AG04450 (cell line): ENCODE data around the gene TARBP1. TPM values are rescaled to one million over a fixed set of nuclear protein-coding genes. Genes with fewer than 3 reads are reported as not detected.
A peak's percentile ranks its signal among the peaks of the same experiment; 100 is the strongest.

Experiments used
- CTCF ChIA-PET: fragments of 300-600, 350-600 bp; formaldehyde crosslinking; extraction: SDS; loops from one replicate; lab custom pipeline; 2022; ENCODE audit warnings: antibody characterized with exemption, inconsistent platforms; lab: Charles Lee
- POLR2A ChIA-PET: fragments of 350-600 bp; formaldehyde crosslinking; extraction: SDS; loops from one replicate; lab custom pipeline; 2021; ENCODE audit warnings: antibody characterized with exemption, inconsistent platforms; lab: Yijun Ruan, JAX
- DNase-seq: peaks from one replicate; pipeline ENCODE4 v3.0.0-alpha.2; 2011; ENCODE audit warnings: low read depth, low spot score
- H3K27ac ChIP-seq: one replicate; pipeline ENCODE4 v1.5.1; 2012; ENCODE audit warnings: low read depth, low read length, control low read depth
- H3K27me3 ChIP-seq: one replicate; pipeline ENCODE4 v1.6.0; 2012; ENCODE audit warnings: low read length; ENCODE audit not compliant: control insufficient read depth, insufficient read depth
- H3K4me3 ChIP-seq: 2 replicates; pipeline ENCODE4 v1.5.1; 2011; ENCODE audit warnings: mild to moderate bottlenecking, low read depth, low read length, control low read depth
- H3K9me3 ChIP-seq: 2 replicates; pipeline ENCODE4 v1.5.1; 2012; ENCODE audit warnings: low read length; ENCODE audit not compliant: control insufficient read depth, insufficient read depth
- polyA plus RNA-seq: library from polyadenylated mRNA; depleted of rRNA; stranded (reverse); fragments of >200 nt; gene quantifications from 2 replicates; pipeline ENCODE4 v1.2.3, GENCODE V29; 2011
- TF ChIP-seq, protein P1 (sequence below): IDR thresholded peaks from 2 replicates; pipeline ENCODE4 v1.5.1; 2011; ENCODE audit warnings: low read depth, low read length, control low read depth, inconsistent platforms

TARBP1 gene
- polyA plus RNA-seq, 1 experiment, result 22.6 TPM

- TF ChIP-seq, protein P1, sequence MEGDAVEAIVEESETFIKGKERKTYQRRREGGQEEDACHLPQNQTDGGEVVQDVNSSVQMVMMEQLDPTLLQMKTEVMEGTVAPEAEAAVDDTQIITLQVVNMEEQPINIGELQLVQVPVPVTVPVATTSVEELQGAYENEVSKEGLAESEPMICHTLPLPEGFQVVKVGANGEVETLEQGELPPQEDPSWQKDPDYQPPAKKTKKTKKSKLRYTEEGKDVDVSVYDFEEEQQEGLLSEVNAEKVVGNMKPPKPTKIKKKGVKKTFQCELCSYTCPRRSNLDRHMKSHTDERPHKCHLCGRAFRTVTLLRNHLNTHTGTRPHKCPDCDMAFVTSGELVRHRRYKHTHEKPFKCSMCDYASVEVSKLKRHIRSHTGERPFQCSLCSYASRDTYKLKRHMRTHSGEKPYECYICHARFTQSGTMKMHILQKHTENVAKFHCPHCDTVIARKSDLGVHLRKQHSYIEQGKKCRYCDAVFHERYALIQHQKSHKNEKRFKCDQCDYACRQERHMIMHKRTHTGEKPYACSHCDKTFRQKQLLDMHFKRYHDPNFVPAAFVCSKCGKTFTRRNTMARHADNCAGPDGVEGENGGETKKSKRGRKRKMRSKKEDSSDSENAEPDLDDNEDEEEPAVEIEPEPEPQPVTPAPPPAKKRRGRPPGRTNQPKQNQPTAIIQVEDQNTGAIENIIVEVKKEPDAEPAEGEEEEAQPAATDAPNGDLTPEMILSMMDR, result no peak
- H3K9me3 ChIP-seq, result no peaks in the 10 kb centered on the region
- ChIA-PET CTCF (interaction anchor here (0.8 to 3.6 kb wide), 26 partner anchors 8 to 624 kb away, joined by 3 to 42 read pairs (median 5); partner anchors contain the start of gene IRF2BP2), POLR2A (interaction anchor here (0.6 to 2.3 kb wide), 11 partner anchors 12 to 602 kb away, joined by 3 to 14 read pairs (median 3); partner anchors contain the start of gene IRF2BP2)
- no peak overlapping the region for H3K4me3 ChIP-seq
- H3K27ac ChIP-seq, result peak overlapping the region; percentile 93
- no peaks in the 10 kb centered on the region for H3K27me3 ChIP-seq
- no peak for DNase-seq
These were observed 19.6 kb upstream of the TARBP1 start for GRCh38 chr1:234498448-234499118.

DNA sequence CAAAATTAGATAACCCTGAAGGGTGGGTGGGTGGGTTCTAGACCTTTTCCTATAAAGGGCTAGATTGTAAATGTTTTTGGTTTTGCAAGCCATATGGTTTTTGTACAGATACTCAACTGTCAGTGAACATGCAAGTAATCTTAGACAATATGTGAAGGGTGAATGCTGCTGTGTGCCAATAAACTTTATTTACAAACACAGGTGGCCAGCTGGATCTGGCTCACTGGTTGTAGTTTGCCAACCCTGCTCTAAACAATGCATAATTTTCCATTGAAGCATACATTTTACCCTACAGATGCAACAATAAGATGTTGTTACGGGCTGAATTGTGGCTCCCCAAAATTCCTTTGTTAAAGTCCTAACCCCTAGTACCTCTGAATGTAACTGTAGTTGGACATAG is 18.6 kb upstream of the TARBP1 start:
- Histone ChIP-seq H3K4me3 (no peak overlapping the region), H3K27me3 (no peaks in the 10 kb centered on the region), H3K9me3 (no peaks in the 10 kb centered on the region), H3K27ac (no peak overlapping the region)
- ChIA-PET POLR2A (interaction anchor here (0.6 kb wide), 1 partner anchor 17 kb away, joined by 5 read pairs; no protein-coding TSS in a partner anchor), CTCF (interaction anchor here (0.6 to 3.6 kb wide), 3 partner anchors 107 to 586 kb away, joined by 3 to 42 read pairs (median 27); no protein-coding TSS in a partner anchor)
- TF ChIP-seq, protein P1, result no peak
- DNase-seq, result no peak

DNA sequence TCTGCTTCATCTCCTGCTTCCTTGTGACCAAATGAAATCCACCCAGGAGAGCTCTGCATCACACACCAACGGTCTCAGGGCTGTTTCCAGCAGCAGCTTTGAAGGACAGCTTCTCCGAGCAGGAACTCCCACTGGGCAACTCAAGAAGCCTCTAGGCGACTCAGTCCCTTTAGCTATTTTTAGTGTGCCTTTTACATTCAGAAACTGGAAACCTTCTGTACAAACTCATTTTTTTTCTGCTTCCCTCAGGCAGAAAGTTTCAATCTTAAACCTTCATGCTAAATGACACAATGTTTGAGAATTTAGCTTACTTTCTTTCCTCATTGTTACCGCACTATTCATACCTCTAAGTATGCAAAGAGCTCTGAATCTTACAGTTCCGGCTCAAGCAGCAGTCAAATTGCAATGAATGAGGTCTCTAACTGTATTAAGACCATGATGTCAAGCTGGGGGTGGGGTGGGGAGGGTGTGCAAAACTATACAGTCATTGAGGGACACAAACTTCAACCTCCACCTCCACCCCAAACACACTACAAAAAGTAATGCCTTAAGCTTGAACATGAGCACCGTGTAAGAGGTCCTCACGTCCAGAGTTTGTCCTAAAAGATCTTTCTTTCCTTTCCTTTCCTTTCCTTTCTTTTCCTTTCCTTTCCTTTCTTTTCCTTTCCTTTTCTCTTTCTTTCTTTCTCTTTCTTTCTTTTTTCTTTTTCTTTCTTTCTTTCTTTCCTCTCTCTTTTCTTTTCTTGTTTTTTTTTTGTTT is 16.4 kb upstream of the TARBP1 start:
- Histone ChIP-seq H3K27me3 (no peaks in the 10 kb centered on the region), H3K9me3 (no peaks in the 10 kb centered on the region), H3K27ac (peak overlapping the region; percentile 95), H3K4me3 (peak overlapping the region; percentile 41)
- TF ChIP-seq, protein P1, result no peak
- CTCF ChIA-PET, result interaction anchor here (0.7 to 1.7 kb wide), 11 partner anchors 8 to 921 kb away, joined by 3 to 17 read pairs (median 4); partner anchors contain the start of gene IRF2BP2
- POLR2A ChIA-PET, result interaction anchor here (0.5 to 1.6 kb wide), 17 partner anchors 8 to 588 kb away, joined by 3 to 9 read pairs (median 4); partner anchors contain the start of gene COA6
- DNase-seq, result peak; percentile 72

- ChIA-PET POLR2A (no interaction called here), CTCF (no interaction called here)
- DNase-seq, result no peak
- TF ChIP-seq, protein P1, result no peak
- Histone ChIP-seq H3K9me3 (no peaks in the 10 kb centered on the region), H3K27ac (peak overlapping the region; percentile 95), H3K27me3 (no peaks in the 10 kb centered on the region), H3K4me3 (no peak overlapping the region)
These were observed 15.1 kb upstream of the TARBP1 start for GRCh38 chr1:234494049-234494448.
